Measurements from ENCODE around the gene HNF1B.

The HNF1B gene

DNA sequence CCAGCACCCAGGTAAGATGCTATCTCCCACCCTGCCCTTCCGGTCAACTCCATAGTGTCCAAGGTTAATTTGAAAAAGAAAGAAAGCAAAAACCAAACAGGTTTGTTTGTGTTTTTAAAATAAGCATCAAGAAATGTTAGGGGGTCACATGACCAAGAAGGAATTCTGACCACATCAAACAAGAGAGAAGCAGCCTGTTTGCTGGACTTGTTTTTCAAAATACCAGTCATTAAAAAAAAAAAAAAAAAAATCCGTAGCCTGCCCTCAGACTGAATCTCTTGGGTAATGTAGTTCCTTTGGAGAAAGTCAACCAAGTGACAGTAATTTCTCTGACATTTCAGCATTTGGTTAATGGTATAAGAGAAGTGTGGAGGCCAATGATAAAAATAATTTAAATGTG is 38.4 kb downstream of the HNF1B start:
- TF ChIP-seq, protein P1, sequence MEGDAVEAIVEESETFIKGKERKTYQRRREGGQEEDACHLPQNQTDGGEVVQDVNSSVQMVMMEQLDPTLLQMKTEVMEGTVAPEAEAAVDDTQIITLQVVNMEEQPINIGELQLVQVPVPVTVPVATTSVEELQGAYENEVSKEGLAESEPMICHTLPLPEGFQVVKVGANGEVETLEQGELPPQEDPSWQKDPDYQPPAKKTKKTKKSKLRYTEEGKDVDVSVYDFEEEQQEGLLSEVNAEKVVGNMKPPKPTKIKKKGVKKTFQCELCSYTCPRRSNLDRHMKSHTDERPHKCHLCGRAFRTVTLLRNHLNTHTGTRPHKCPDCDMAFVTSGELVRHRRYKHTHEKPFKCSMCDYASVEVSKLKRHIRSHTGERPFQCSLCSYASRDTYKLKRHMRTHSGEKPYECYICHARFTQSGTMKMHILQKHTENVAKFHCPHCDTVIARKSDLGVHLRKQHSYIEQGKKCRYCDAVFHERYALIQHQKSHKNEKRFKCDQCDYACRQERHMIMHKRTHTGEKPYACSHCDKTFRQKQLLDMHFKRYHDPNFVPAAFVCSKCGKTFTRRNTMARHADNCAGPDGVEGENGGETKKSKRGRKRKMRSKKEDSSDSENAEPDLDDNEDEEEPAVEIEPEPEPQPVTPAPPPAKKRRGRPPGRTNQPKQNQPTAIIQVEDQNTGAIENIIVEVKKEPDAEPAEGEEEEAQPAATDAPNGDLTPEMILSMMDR (IDR thresholded peaks at IDR 0.05; ENCODE audit: borderline replicate concordance, control extremely low read depth, extremely low read depth, insufficient read depth, missing control alignments), result no peak
- no peak for DNase-seq (ENCODE audit: low spot score)
- in situ Hi-C loops (cut with MboI; ENCODE audit: low sequenced_read_pairs, unreplicated experiment), result no loop called here

DNA sequence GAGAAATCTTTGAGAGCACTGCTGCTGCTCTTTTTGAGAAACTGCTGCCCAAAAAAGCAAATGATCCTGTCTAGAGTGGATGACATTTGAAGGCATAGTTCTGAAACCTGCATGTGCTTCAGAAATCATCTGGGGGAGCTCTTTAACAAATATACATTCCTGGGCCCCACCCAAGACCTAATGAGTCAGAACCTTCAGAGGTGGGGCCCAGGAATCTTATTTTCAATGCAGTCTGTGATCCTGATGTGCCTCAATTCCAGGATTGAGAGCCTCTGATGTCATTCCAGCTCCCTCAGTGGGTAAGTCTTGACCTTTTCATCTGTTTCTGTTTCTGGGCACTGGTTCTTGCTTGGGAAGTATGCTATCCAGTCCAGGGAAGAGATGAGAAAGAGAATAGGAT is 42.3 kb downstream of the HNF1B start:
- TF ChIP-seq, protein P1 (IDR thresholded peaks at IDR 0.05; ENCODE audit: borderline replicate concordance, control extremely low read depth, extremely low read depth, insufficient read depth, missing control alignments), result no peak
- no peak for DNase-seq (ENCODE audit: low spot score)
- in situ Hi-C loops (cut with MboI; ENCODE audit: low sequenced_read_pairs, unreplicated experiment), result loop anchor here (5.0 kb wide), 1 partner anchor 90 kb away; no protein-coding TSS in a partner anchor

DNA sequence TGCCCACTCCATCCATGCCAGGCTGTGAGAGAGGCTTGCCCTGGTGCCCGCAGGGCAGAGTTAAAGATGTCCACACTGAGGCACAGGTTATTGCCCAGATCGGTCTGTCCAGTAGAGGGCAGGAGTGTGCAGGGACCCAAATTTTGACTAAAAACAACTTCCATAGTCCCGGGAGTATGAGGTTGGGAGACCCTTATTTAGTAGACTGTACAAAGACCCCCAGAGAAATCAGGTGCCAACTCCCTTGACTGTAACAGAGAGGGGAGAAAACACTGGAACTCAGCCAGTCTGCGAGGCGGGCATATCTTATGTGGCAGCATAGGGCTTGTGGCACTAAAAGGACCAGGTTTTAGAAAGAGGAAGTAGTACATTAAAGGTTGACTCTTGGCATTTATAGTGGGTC is 43.4 kb downstream of the HNF1B start:
- peak; percentile 77 for DNase-seq (ENCODE audit: low spot score)
- TF ChIP-seq, protein P1 (IDR thresholded peaks at IDR 0.05; ENCODE audit: borderline replicate concordance, control extremely low read depth, extremely low read depth, insufficient read depth, missing control alignments), result peak; percentile 69
- in situ Hi-C loops (cut with MboI; ENCODE audit: low sequenced_read_pairs, unreplicated experiment), result loop anchor here (5.0 kb wide), 1 partner anchor 91 kb away; no protein-coding TSS in a partner anchor

DNA sequence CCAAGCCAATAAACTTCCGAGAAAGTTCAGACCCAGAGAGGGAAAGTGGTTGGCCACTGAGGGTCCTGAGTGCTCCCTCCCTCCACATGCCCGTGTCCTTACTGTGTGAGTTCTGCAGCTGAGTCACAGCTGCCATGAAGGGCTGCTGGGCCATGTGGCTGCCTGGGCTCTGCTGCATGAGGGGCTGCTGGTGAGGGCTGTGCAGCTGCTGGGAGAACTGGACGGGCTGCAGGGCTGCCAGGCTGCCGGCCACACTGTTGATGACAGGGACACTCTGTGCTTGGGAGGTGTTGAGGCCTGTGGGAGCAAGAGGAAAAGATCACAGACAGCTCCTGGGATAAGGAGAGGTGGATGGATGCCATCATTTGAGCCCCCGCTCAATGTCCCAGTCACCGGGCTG is 44.0 kb downstream of the HNF1B start:
- TF ChIP-seq, protein P1 (IDR thresholded peaks at IDR 0.05; ENCODE audit: borderline replicate concordance, control extremely low read depth, extremely low read depth, insufficient read depth, missing control alignments), result no peak
- in situ Hi-C loops (cut with MboI; ENCODE audit: low sequenced_read_pairs, unreplicated experiment), result loop anchor here (5.0 kb wide), 1 partner anchor 91 kb away; no protein-coding TSS in a partner anchor
- no peak for DNase-seq (ENCODE audit: low spot score)

DNA sequence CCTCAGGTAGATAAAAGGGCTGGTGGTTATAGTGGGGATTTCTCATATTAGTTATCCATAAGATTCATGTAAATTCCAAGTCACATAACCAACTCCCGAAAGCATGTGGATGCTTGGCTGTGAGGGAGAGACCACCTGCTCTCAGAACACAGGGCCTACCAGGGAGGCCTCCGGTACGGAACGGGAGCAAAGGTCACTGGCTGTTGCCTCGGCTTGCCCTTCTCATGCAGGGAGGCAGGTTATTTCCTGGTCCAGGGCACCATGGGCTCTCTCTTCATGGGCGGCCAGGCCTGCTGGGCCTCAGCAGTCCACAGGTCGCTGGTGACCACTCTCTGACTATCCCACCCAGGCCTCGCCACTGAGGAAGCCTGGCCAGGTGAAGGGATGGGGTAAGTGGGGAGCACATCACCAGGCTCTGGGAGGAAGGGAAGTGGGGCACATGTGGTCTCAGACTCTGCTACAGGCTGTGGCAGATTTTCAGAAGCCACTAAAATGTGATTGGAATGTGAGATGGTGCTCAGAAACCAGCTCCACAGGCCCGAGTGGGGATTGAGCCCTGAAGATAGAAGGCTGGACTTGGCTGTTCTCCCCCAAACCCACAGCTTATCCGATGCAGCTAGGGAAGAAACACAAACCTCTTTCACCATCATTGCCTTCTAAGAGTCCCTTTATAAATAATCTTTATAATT is 45.4 kb downstream of the HNF1B start:
- in situ Hi-C loops (cut with MboI; ENCODE audit: low sequenced_read_pairs, unreplicated experiment), result no loop called here
- no peak for DNase-seq (ENCODE audit: low spot score)
- TF ChIP-seq, protein P1 (IDR thresholded peaks at IDR 0.05; ENCODE audit: borderline replicate concordance, control extremely low read depth, extremely low read depth, insufficient read depth, missing control alignments), result no peak

DNA sequence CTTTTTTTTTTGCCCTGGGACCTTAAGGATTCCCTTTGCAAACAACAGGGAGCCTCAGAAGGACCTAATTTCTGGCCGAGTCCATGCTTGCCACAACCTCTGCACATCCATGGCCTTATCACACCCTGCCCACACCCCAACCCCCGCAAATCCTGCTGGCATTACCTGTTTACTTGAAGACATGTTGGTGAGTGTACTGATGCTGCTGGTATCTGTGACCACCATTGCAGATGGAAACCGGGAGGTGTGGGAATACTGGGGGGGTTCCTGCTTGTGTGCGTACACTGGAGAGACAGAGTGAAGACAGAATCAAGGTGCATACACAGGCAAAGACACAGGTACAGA is 46.0 kb downstream of the HNF1B start:
- no peak for DNase-seq (ENCODE audit: low spot score)
- TF ChIP-seq, protein P1 (IDR thresholded peaks at IDR 0.05; ENCODE audit: borderline replicate concordance, control extremely low read depth, extremely low read depth, insufficient read depth, missing control alignments), result no peak
- in situ Hi-C loops (cut with MboI; ENCODE audit: low sequenced_read_pairs, unreplicated experiment), result no loop called here
